PFSK-1 (cell line): ENCODE data around the gene THSD4.

Experiments
- FOXP2 ChIP-seq: optimal IDR thresholded peaks from 2 replicates; pipeline ENCODE3; 2011; ENCODE audit warnings: borderline replicate concordance, control low read depth, inconsistent platforms; ENCODE audit not compliant: insufficient read depth; ENCODE audit errors: extremely low read length, extremely low read depth
- POLR2AphosphoS5 ChIP-seq: IDR thresholded peaks from 2 replicates; pipeline ENCODE4 v1.6.1; 2012; ENCODE audit warnings: low read depth, mild to moderate bottlenecking, control low read depth, low read length, moderate library complexity
- REST ChIP-seq, 2 experiments: IDR thresholded peaks; 2 replicates each; pipeline versions ENCODE4 v1.6.1 to v1.8.0; 2011 to 2012; ENCODE audit warnings: low read depth in 2 of 2, low read length in 2 of 2, control low read depth in 1 of 2, inconsistent platforms in 1 of 2, mild to moderate bottlenecking in 1 of 2, moderate library complexity in 1 of 2; ENCODE audit not compliant: insufficient read depth in 1 of 2
- SIN3A ChIP-seq: IDR thresholded peaks from 2 replicates; pipeline ENCODE4 v1.6.1; 2012; ENCODE audit warnings: mild to moderate bottlenecking, low read length, moderate library complexity, borderline replicate concordance; ENCODE audit not compliant: insufficient read depth
- TAF1 ChIP-seq: IDR thresholded peaks from 2 replicates; pipeline ENCODE4 v1.6.1; 2012; ENCODE audit warnings: low read length, control low read depth, borderline replicate concordance; ENCODE audit not compliant: insufficient read depth

THSD4 gene

GRCh38 chr15:71373917-71374316, 258.6 kb downstream of the THSD4 start:
- TF ChIP-seq FOXP2, result no peak
- TF ChIP-seq REST (IDR thresholded peaks at IDR 0.05; ENCODE audit: insufficient read depth in 1 of 2, low read depth in 2 of 2, low read length in 2 of 2), result no peak
- TF ChIP-seq POLR2AphosphoS5, result no peak
- no peak for TF ChIP-seq TAF1
- TF ChIP-seq SIN3A, result no peak

GRCh38 chr15:71374607-71375352, 259.5 kb downstream of the THSD4 start:
- no peak for TF ChIP-seq REST (IDR thresholded peaks at IDR 0.05; ENCODE audit: insufficient read depth in 1 of 2, low read depth in 2 of 2, low read length in 2 of 2)
- no peak for TF ChIP-seq TAF1
- no peak for TF ChIP-seq FOXP2
- no peak for TF ChIP-seq POLR2AphosphoS5
- TF ChIP-seq SIN3A, result no peak

GRCh38 chr15:71375934-71376333, 260.7 kb downstream of the THSD4 start:
- TF ChIP-seq TAF1 (no peak), REST (IDR thresholded peaks at IDR 0.05; ENCODE audit: insufficient read depth in 1 of 2, low read depth in 2 of 2, low read length in 2 of 2) (no peak), SIN3A (no peak), POLR2AphosphoS5 (no peak), FOXP2 (no peak)

GRCh38 chr15:71379893-71380292, 264.6 kb downstream of the THSD4 start:
- TF ChIP-seq FOXP2 (no peak), REST (IDR thresholded peaks at IDR 0.05; ENCODE audit: insufficient read depth in 1 of 2, low read depth in 2 of 2, low read length in 2 of 2) (no peak), POLR2AphosphoS5 (no peak), SIN3A (no peak), TAF1 (no peak)

GRCh38 chr15:71380345-71380744, 265.1 kb downstream of the THSD4 start:
- no peak for TF ChIP-seq REST (IDR thresholded peaks at IDR 0.05; ENCODE audit: insufficient read depth in 1 of 2, low read depth in 2 of 2, low read length in 2 of 2)
- TF ChIP-seq TAF1, result no peak
- no peak for TF ChIP-seq POLR2AphosphoS5
- no peak for TF ChIP-seq SIN3A
- TF ChIP-seq FOXP2, result no peak
